CD4-positive, alpha-beta T cell treated with Interleukin-6 at 100 ng/mL for 8 hours (primary cell): Measurements from ENCODE around the gene DAPK3.
"Not testable (repeated sequence)": the region's sequence is repeated elsewhere in the genome, so short reads cannot be mapped to it uniquely, and the experiment has no call there.

Experiments used
- DNase-seq: peaks from one replicate; pipeline ENCODE4 v3.0.0-alpha.2; 2020; ENCODE audit warnings: mixed read lengths, low spot score

DAPK3 gene

GRCh38 chr19:3978145-3978544 is 7.2 kb upstream of the DAPK3 start:
- DNase-seq = no peak

DNA sequence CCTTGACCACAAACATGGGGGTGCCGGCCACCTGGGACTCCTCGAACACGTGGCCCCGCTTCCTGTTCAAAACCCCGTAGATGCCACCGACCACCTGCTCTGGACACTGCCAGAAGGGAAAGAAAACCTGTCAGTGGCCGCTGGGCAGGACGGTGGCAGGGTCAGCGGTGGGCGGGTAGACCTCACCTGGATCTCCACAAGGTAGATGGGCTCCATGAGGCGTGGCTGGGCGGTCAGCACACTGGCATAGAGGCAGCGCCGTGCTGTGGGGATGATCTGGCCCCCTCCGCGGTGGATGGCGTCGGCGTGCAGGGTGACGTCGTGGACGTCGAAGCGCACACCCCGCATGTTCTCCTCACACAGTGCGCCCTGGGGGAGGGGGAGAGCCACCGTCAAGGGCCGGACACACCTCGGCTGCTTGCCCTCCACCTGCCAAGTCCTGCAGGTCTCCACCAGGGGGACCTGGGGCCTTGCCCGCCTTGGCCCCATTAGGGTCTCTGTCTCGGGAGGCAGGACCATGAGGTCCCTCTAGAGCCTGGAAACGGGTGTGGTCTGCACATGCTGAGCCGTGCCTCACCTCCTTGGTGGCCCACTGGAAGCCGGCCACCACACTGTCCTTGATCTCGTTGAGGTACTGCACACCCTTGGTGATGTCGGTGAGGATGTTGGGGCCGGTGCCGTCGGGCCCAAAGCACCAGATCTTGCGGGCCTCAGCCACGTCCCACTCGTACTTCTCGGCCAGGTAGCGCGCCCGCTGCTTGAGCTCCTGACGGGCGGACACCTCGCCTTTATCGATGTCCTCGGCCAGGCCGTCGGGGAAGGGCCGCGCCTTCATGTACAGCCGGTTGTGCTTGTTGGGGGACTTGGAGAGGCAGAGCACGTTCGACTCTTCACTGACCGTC is 6.6 kb upstream of the DAPK3 start:
- DNase-seq = no peak

- DNase-seq = no peak
Observed at GRCh38 chr19:3976495-3977241, 5.8 kb upstream of the DAPK3 start.

- no peak for DNase-seq
Observed at GRCh38 chr19:3975637-3976087, 4.8 kb upstream of the DAPK3 start.

GRCh38 chr19:3975144-3975543 is 4.2 kb upstream of the DAPK3 start:
- no peak for DNase-seq

DNA sequence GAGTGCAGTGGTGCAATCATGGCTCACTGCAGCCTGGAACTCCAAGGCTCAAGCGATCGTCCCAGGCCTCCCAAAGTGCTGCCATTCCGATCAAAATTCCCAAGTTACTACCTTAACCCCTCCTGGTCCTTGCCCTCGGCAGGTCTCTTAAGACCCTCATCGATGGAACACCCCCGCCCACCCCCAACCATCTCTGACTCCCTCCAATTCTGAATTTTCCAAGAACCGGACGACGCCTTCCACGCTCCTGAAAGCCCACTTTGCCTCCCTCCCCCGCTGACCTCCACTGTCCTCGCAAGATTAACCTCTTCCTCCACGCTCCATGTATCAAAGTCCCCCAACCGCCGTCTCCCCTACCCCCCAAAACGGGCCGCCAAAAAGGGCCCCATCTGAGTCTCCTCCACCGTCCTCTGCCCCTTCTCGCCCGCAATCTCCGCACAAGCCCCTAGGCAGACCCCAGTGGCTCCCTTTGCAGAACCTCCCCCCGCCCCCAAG is 539 bp downstream of the DAPK3 start:
- DNase-seq = no peak

GRCh38 chr19:3969435-3970312 is 1.2 kb downstream of the DAPK3 start:
- DNase-seq = no peak

DNA sequence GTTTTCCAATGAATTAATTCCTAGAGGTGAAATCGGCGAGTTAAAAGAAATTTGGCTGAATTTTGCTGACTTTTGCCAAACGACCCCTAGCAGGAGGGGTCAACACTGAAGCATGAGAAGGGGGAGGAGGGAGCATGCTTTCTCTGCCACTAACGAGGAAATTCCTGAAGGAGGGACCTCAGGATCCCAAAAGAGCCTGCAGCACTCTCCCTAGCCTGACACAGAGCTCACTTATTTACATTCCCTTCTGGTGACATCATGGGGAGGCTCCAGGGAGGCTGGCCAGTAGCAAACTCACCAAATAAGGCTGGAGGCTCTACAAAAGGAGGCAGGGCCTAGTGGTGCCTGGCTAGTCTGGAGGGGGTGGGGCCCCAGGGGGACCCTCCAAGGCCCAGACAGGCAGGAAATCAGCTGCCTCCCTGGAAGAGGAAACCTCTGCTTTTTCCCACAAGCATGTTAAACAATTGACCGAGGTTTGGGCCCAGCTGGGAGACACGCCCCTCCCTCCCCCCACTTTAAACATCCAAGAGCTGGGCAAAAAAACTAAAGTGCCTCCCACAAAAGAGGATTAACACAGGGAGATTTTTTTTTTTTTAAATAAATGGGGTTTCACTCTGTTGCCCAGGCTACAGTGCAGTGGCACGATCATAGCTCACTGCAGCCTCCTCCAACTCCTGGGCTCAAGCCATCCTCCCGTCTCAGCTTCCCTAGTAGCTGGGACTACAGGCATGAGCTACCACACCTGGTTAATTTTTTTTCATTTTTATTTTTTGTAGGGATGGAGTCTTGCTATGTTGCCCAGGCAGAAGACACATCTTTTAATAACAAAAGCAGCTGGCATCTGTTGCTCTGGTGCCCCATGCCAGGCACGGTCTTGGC is 2.1 kb downstream of the DAPK3 start:
- DNase-seq = no peak

DNA sequence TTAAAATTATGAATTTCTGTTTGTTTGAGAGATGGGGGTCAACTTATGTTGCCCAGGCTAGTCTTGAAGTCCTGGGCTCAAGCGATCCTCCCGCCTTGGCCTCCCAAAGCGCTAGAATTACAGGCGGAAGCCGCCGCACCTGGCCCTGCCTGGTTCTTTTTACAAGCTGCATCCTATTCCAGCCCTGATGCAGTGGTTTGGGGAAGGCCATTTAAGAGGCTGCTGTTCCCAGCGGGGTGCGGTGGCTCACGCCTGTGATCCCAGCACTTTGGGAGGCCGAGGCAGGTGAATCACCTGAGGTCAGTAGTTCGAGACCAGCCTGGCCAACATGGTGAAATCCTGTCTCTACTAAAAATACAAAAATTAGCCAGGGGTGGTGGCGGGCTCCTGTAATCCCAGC is 2.9 kb downstream of the DAPK3 start:
- DNase-seq = not testable (repeated sequence)

- no peak for DNase-seq
Observed at GRCh38 chr19:3966051-3967017, 4.6 kb downstream of the DAPK3 start.

DNA sequence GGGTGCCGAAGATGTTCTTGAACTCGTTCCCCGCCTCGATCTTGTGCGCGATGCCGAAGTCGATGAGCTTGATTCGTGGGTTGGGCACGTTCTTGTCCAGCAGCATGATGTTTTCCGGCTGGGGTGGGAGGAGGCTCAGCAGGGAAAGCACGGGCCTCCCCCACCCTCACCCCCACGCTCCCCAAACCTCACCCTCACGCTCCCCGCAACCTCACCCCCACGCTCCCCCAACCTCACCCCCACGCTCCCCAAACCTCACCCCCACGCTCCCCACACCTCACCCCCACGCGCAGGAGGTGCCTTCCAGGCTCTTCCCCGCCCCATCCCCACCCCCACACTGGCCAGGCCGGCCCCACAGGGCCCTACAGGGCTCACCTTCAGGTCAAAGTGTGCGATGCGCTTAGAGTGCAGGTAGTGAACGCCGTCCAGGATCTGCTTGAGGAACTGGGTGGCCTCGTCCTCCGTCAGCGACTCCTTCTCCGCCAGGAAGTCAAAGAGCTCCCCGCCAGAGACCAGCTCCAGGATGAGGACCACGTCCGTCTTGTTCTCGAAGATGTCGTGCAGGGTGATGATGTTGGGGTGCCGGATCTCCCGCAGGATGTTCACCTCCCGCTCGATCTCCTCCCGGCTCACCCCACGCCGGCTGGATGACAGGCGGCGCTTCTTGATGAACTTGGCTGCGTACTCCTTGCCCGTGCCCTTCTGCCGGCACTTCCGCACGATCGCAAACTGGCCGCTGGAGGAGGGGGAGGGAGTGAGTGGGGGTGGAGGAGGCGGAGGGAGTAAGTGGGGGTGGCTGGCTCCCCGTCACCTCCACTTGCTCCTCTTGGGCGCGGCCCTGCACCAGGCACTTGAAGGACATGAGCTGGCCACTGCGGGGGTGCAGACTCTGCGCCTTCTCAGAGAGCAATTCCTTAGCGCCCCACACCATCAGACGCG is 6.4 kb downstream of the DAPK3 start:
- DNase-seq = no peak

DNA sequence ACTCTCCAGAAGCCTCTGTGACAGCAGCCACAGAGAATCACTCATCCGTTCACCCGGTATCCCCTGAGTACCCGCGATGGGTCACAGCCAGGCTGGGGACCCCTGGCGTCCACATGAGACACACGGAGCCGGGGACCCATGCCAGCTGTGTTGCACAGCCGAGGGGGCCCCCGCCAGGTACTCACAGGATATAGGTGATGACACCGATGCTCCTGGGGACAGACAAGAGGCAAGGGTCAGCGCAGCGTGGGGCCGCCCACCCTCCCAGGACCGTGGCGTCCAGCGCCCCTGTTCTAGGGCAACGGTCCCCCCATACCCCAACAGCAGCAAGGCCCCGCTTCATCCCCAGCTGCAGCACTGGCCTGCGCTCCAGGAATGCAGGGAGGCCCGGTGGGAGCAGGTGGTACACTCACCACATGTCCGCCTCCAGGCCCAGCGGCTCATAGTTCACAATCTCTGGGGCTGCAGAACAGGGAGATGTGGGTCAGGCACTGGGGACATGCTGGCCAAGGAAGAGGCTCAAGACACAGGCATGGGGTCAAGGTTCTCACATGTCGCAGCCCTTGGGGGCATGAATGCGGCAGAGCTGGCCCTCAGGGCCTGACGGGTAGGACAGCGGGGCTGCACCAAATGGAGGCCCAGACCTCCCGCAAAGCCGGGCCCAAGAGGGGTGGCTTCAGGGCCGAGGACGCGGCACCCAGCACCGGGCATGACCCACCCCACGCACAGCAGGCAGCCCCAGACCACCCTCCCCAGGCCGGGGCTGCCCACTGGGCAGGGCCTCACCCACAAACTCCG is 7.2 kb downstream of the DAPK3 start:
- no peak for DNase-seq

DNA sequence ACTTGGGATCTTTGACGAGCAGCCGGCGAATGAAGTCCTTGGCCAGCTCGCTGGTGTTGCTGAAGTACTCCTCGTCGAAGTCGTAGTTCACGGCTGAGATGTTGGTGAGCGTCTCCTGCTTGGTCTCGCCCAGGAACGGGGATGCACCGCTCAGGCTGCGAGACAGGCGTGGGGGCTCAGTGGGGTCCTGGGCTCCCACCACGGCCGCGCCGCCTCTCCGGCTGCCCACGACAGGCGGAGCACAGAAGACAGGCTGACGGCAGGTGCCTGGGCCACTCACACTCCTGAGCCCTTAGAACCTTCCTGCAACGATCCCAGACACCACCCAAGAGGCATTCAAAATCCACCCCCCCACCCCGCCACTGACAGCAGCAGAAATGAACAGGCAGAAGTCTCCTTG is 9.9 kb downstream of the DAPK3 start:
- DNase-seq = no peak

DNA sequence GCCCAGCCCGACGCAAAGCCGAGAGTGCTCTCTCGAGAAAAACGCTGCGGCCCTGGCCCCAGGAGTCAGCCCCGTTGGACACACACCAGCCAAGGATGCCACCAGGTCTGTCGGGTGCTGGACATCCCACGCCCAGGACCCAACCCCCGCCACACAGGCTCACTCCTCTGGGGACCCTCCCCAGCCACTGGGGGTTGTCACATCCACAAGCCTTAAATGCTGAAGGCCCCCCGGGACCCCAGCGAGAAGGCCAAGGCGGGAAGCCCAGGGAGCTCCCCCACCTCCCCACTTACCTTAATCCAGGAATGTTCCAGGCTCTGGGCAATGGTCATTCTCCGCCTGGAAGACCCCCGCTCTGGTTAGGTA is 11.2 kb downstream of the DAPK3 start:
- no peak for DNase-seq

- DNase-seq = no peak
Observed at GRCh38 chr19:3958836-3959765, 11.8 kb downstream of the DAPK3 start.

- no peak for DNase-seq
Observed at GRCh38 chr19:3955688-3956087, 15.2 kb downstream of the DAPK3 start.

- not testable (repeated sequence) for DNase-seq
Observed at GRCh38 chr19:3955276-3955675, 15.6 kb downstream of the DAPK3 start.
